HCT116 (cell line): Measurements from ENCODE around the gene ALDH3B1. TPM values are rescaled to one million over a fixed set of nuclear protein-coding genes. Genes with fewer than 3 reads are reported as not detected.

Source experiments
- ATAC-seq: fragments of 200-7000 bp; cut with Tn5 transposase; 2 replicates; pipeline ENCODE4 v1.9.1; 2020; ENCODE audit warnings: mild to moderate bottlenecking, moderate library complexity
- BruUV-seq: library from RNA; stranded (reverse); fragments of 400-500 nt; replicated peaks from 2 replicates; lab custom pipeline; 2021; lab: Mats Ljungman, UMichigan
- CTCF ChIA-PET: fragments of 300-600 bp; sonication (Branson Sonifier 250); formaldehyde crosslinking; loops from one replicate; lab custom pipeline; 2021; ENCODE audit warnings: antibody characterized with exemption; lab: Charles Lee
- POLR2A ChIA-PET: fragments of 300-600, 350-600 bp; sonication (Branson Sonifier 250); formaldehyde crosslinking; loops from one replicate; lab custom pipeline; 2021; ENCODE audit warnings: antibody characterized with exemption; lab: Charles Lee
- RAD21 ChIA-PET, 2 experiments: fragments of 300-600 bp; sonication (Branson Sonifier 250); formaldehyde crosslinking; loops; one replicate each; lab custom pipeline; 2023; ENCODE audit warnings: low total read pairs in 2 of 2; ENCODE audit not compliant: uncharacterized antibody in 2 of 2, unreplicated experiment in 2 of 2, low non-redundant PET in 1 of 2; lab: Charles Lee
- DNase-seq: peaks from one replicate; pipeline ENCODE4 v3.0.0-alpha.2; 2010; ENCODE audit warnings: low read depth, low spot score
- H2AFZ ChIP-seq: fragments of 200-600 bp; shearing (Covaris generic), sonication (generic); 2 replicates; pipeline ENCODE4 v1.6.1; 2017; ENCODE audit warnings: low read depth, mixed run types, mixed read lengths, antibody characterized with exemption, low read length; ENCODE audit not compliant: poor library complexity, severe bottlenecking
- H3K27ac ChIP-seq: 2 replicates; pipeline ENCODE4 v1.5.1; 2012; ENCODE audit warnings: low read depth, low read length
- H3K27me3 ChIP-seq: fragments of 200-600 bp; sonication (generic); 2 replicates; pipeline ENCODE4 v1.6.1; 2016; ENCODE audit warnings: mixed run types, low read length, mixed read lengths; ENCODE audit not compliant: insufficient read depth
- H3K36me3 ChIP-seq, 2 experiments: fragments of 200-500 bp in 1 of 2; fragments of 200-600 bp in 1 of 2; sonication (Bioruptor generic) in 1 of 2; sonication (generic) in 1 of 2; 2 replicates each; pipeline versions ENCODE4 v1.5.1 to v1.6.1; 2014 to 2016; ENCODE audit warnings: low read length in 2 of 2, inconsistent platforms in 1 of 2, mixed read lengths in 1 of 2, mixed run types in 1 of 2; ENCODE audit not compliant: insufficient read depth in 2 of 2, control insufficient read depth in 1 of 2
- H3K4me1 ChIP-seq, 2 experiments: fragments of 200-600 bp in 1 of 2; sonication (generic) in 1 of 2; 2 replicates each; pipeline versions ENCODE4 v1.5.1 to v1.6.1; 2012 to 2017; ENCODE audit warnings: low read length in 2 of 2, inconsistent platforms in 1 of 2, mild to moderate bottlenecking in 1 of 2, mixed read lengths in 1 of 2, mixed run types in 1 of 2, moderate library complexity in 1 of 2; ENCODE audit not compliant: insufficient read depth in 2 of 2, control insufficient read depth in 1 of 2
- H3K4me2 ChIP-seq: fragments of 200-600 bp; sonication (generic); 2 replicates; pipeline ENCODE4 v1.6.1; 2017; ENCODE audit warnings: mixed run types, low read length, mixed read lengths
- H3K4me3 ChIP-seq, 2 experiments: fragments of 200-600 bp in 1 of 2; sonication (generic) in 1 of 2; replicated peaks in 1 of 2; 2 replicates each; pipeline ENCODE4 v1.5.1; 2011 to 2016; ENCODE audit warnings: low read length in 2 of 2, control low read depth in 1 of 2, low read depth in 1 of 2, mild to moderate bottlenecking in 1 of 2, mixed read lengths in 1 of 2, mixed run types in 1 of 2
- H3K79me2 ChIP-seq: fragments of 200-600 bp; sonication (generic); 2 replicates; pipeline ENCODE4 v1.6.1; 2017; ENCODE audit warnings: mild to moderate bottlenecking, mixed run types, low read length, moderate library complexity, mixed read lengths; ENCODE audit not compliant: insufficient read depth
- H3K9ac ChIP-seq: fragments of 200-600 bp; sonication (generic); 2 replicates; pipeline ENCODE4 v1.6.1; 2016; ENCODE audit warnings: low read length, mixed read lengths
- H3K9me2 ChIP-seq: fragments of 200-600 bp; sonication (generic), shearing (Covaris generic); 2 replicates; pipeline ENCODE4 v1.6.1; 2017; ENCODE audit warnings: mixed run types, mild to moderate bottlenecking, moderate library complexity; ENCODE audit not compliant: insufficient read depth
- H3K9me3 ChIP-seq, 2 experiments: fragments of 200-500 bp in 1 of 2; fragments of 200-600 bp in 1 of 2; sonication (Bioruptor generic) in 1 of 2; sonication (generic) in 1 of 2; 2 replicates each; pipeline ENCODE4 v1.6.1; 2014 to 2017; ENCODE audit warnings: low read length in 2 of 2, mixed read lengths in 2 of 2, inconsistent platforms in 1 of 2, low read depth in 1 of 2, mild to moderate bottlenecking in 1 of 2, mixed run types in 1 of 2, moderate library complexity in 1 of 2; ENCODE audit not compliant: control insufficient read depth in 1 of 2, insufficient read depth in 1 of 2
- H4K20me1 ChIP-seq: fragments of 200-600 bp; sonication (generic), shearing (Covaris generic); 2 replicates; pipeline ENCODE4 v1.6.1; 2017; ENCODE audit warnings: mixed run types, mild to moderate bottlenecking, moderate library complexity; ENCODE audit not compliant: insufficient read depth
- CBX3 ChIP-seq: IDR thresholded peaks from 2 replicates; pipeline ENCODE4 v1.6.1; 2012; ENCODE audit warnings: low read depth
- CEBPB ChIP-seq: IDR thresholded peaks from 2 replicates; pipeline ENCODE4 v1.6.1; 2012; ENCODE audit warnings: low read depth
- EGR1 ChIP-seq: IDR thresholded peaks from 2 replicates; pipeline ENCODE4 v1.6.1; 2012; ENCODE audit warnings: low read depth
- ELF1 ChIP-seq: IDR thresholded peaks from 2 replicates; pipeline ENCODE4 v1.6.1; 2012; ENCODE audit warnings: low read depth, borderline replicate concordance
- EZH2 ChIP-seq: fragments of 200-600 bp; sonication (generic); IDR thresholded peaks from 2 replicates; pipeline ENCODE4 v1.6.1; 2017; ENCODE audit warnings: antibody characterized with exemption, mixed run types
- EZH2phosphoT487 ChIP-seq: fragments of 200-600 bp; IDR thresholded peaks from 2 replicates; pipeline ENCODE4 v1.6.1; 2018; ENCODE audit warnings: antibody characterized with exemption, borderline replicate concordance
- FOSL1 ChIP-seq: IDR thresholded peaks from 2 replicates; pipeline ENCODE4 v1.6.1; 2012; ENCODE audit warnings: low read depth
- MAX ChIP-seq: IDR thresholded peaks from 2 replicates; pipeline ENCODE4 v1.6.1; 2012
- POLR2A ChIP-seq: IDR thresholded peaks from 2 replicates; pipeline ENCODE4 v1.7.0; 2011; ENCODE audit warnings: borderline replicate concordance; ENCODE audit not compliant: insufficient read depth, insufficient read length; ENCODE audit errors: extremely low read depth
- POLR2AphosphoS5 ChIP-seq: IDR thresholded peaks from 2 replicates; pipeline ENCODE4 v1.6.1; 2011; ENCODE audit warnings: mild to moderate bottlenecking, low read depth, low read length, moderate library complexity
- RAD21 ChIP-seq: IDR thresholded peaks from 2 replicates; pipeline ENCODE4 v1.6.1; 2012; ENCODE audit warnings: low read depth, mild to moderate bottlenecking
- REST ChIP-seq: IDR thresholded peaks from 2 replicates; pipeline ENCODE4 v1.6.1; 2012; ENCODE audit warnings: low read depth
- SIN3A ChIP-seq: IDR thresholded peaks from 2 replicates; pipeline ENCODE4 v1.6.1; 2012; ENCODE audit warnings: low read depth
- SP1 ChIP-seq: IDR thresholded peaks from 2 replicates; pipeline ENCODE4 v1.6.1; 2012; ENCODE audit warnings: low read depth
- SRF ChIP-seq: IDR thresholded peaks from 2 replicates; pipeline ENCODE4 v1.6.1; 2012; ENCODE audit warnings: low read depth
- TCF7L2 ChIP-seq: IDR thresholded peaks from 2 replicates; pipeline ENCODE4 v1.7.0; 2011; ENCODE audit warnings: borderline replicate concordance, inconsistent platforms; ENCODE audit not compliant: insufficient read depth, insufficient read length; ENCODE audit errors: extremely low read depth
- YY1 ChIP-seq: IDR thresholded peaks from 2 replicates; pipeline ENCODE4 v1.6.1; 2011; ENCODE audit warnings: low read length, low read depth, moderate library complexity, mild to moderate bottlenecking; ENCODE audit not compliant: insufficient replicate concordance; ENCODE audit errors: extremely low read depth
- ZFX ChIP-seq: fragments of 450-650 bp; IDR thresholded peaks from 2 replicates; pipeline ENCODE4 v1.6.1; 2017
- ZNF274 ChIP-seq: fragments of 200-500 bp; sonication (Bioruptor generic); IDR thresholded peaks from 2 replicates; pipeline ENCODE4 v1.6.1; 2014; ENCODE audit warnings: mild to moderate bottlenecking, low read depth, low read length, inconsistent platforms
- intact Hi-C: fragments of 100-400 bp; cut with micrococcal nuclease; formaldehyde crosslinking; loops from 2 replicates; pipeline ENCODE4 v1.10.0; 2022
- total RNA-seq: library from RNA; stranded (reverse); gene quantifications from one replicate; pipeline ENCODE4 v1.2.1, GENCODE V29; 2021; ENCODE audit not compliant: unreplicated experiment

Gene ALDH3B1
- total RNA-seq, 1 experiment from 2014 or later, result 25.5 TPM

DNA sequence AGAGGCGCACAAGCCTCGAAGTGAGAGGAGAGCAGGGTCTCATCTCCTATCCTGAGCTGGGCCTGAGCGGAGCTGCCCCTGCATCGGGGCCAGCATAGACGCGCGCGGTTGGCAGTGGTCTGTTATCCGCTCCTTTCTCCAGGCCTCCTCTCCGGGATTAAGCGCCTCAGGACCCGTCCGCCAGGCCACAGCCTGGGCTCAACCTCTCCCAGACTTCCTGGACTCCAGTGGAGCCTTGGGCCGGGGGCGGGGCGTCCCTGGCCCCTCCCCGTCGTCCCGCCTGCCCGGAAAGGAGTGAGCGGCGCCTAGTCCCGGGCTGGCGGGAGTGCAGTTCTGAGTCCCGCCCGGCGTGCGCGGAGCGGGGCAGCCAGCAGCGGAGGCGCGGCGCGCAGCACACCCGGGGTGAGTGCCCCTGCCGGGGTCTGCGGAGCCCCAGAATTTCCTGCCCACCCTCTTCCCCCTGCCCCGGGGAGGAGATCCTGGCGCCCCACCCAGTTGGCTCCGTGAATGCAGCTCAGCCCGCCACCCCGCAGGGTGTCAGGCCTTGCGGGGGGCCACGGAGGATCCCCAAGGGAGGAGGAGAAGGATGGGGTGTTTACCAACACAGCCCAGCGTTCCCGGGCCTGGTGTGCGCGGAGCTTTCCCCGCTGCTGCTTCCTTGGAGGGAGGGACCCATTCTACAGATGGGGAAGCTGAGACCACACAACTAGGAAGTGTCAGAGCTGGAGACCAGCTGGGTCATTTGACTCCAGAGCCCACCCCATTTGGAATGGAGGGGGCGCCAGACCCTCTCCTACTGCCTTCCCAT, 28.8 kb downstream of the ALDH3B1 start, which contains the start of gene TCIRG1:
TCIRG1 (plus strand) TSS at position 308 of the 808 bp plus-strand sequence. CDS start 2,247 bp downstream, outside the sequence.
- TSS peak; percentile 38 for BruUV-seq
- intact Hi-C loops, result loop anchor here (10.0 kb wide), 1 partner anchor 86 kb away; the partner anchor contains the start of gene CHKA
- Histone ChIP-seq H3K9ac (peak within 1 kb of the TSS; percentile 79), H3K36me3 (peaks cover 2 to 11% of the 10 kb centered on the region in 2 experiments; a peak in 2 of 4 replicates), H3K27ac (peak within 1 kb of the TSS; percentile 87), H3K27me3 (no peaks in the 10 kb centered on the region), H3K4me1 (peaks cover 9 to 23% of the 10 kb centered on the region in 2 experiments; a peak in 3 of 4 replicates), H4K20me1 (no peaks in the 10 kb centered on the region), H3K9me2 (no peaks in the 10 kb centered on the region), H2AFZ (no peak within 1 kb of the TSS), H3K4me2 (peak within 1 kb of the TSS; percentile 85), H3K4me3 (peak within 1 kb of the TSS; percentile 82), H3K79me2 (peaks cover 24% of the 10 kb centered on the region), H3K9me3 (no peaks in the 10 kb centered on the region)
- ChIA-PET CTCF (no interaction called here), RAD21 (no interaction called here), POLR2A (interaction anchor here (1.0 to 1.7 kb wide), 2 partner anchors 10 to 29 kb away, joined by 3 to 5 read pairs; partner anchors contain the start of gene ALDH3B1)
- TF ChIP-seq EGR1 (no peak), POLR2A (peak; percentile 87), FOSL1 (no peak), EZH2 (no peak), ELF1 (no peak), EZH2phosphoT487 (no peak), ZFX (peak; percentile 73; the same call in 1 of the 2 replicates), CBX3 (no peak), SRF (no peak), SIN3A (no peak), SP1 (no peak), RAD21 (no peak), MAX (no peak), CEBPB (no peak), ZNF274 (no peak), YY1 (peak; percentile 58), POLR2AphosphoS5 (peak; percentile 96), REST (no peak), TCF7L2 (no peak)
- peak; percentile 49 for DNase-seq
- peak; percentile 94 for ATAC-seq
